HEK293 (cell line): ENCODE data around the gene MRPL18.

ENCODE experiments used
- CTCF ChIP-seq: fragments of 450-650 bp; formaldehyde crosslinking; IDR thresholded peaks from 2 replicates; pipeline ENCODE4 v1.5.1; 2016; ENCODE audit warnings: missing biosample characterization, missing genetic modification characterization
- MYNN ChIP-seq: fragments of 450-650 bp; formaldehyde crosslinking; IDR thresholded peaks from 2 replicates; pipeline ENCODE4 v1.5.1; 2016; ENCODE audit warnings: missing biosample characterization, missing genetic modification characterization, borderline replicate concordance
- OSR2 ChIP-seq: fragments of 450-650 bp; formaldehyde crosslinking; IDR thresholded peaks from 2 replicates; pipeline ENCODE4 v1.5.1; 2016; ENCODE audit warnings: missing biosample characterization, missing genetic modification characterization
- YY1 ChIP-seq: fragments of 450-650 bp; formaldehyde crosslinking; IDR thresholded peaks from 2 replicates; pipeline ENCODE4 v1.5.1; 2018; ENCODE audit warnings: missing biosample characterization, missing genetic modification characterization
- ZBTB17 ChIP-seq: fragments of 450-650 bp; formaldehyde crosslinking; IDR thresholded peaks from 2 replicates; pipeline ENCODE4 v1.5.1; 2016; ENCODE audit warnings: missing biosample characterization, missing genetic modification characterization
- ZFP37 ChIP-seq: fragments of 450-650 bp; formaldehyde crosslinking; IDR thresholded peaks from 2 replicates; pipeline ENCODE4 v1.5.1; 2016; ENCODE audit warnings: missing biosample characterization, missing genetic modification characterization
- ZNF146 ChIP-seq: fragments of 450-650 bp; formaldehyde crosslinking; IDR thresholded peaks from 2 replicates; pipeline ENCODE4 v1.5.1; 2016; ENCODE audit warnings: missing biosample characterization, missing genetic modification characterization
- ZNF530 ChIP-seq: fragments of 450-650 bp; formaldehyde crosslinking; IDR thresholded peaks from 2 replicates; pipeline ENCODE4 v1.5.1; 2016; ENCODE audit warnings: low read depth, missing biosample characterization, missing genetic modification characterization
- ZNF629 ChIP-seq: fragments of 450-650 bp; formaldehyde crosslinking; IDR thresholded peaks from 2 replicates; pipeline ENCODE4 v1.5.1; 2017; ENCODE audit warnings: missing biosample characterization, missing genetic modification characterization
- TF ChIP-seq, protein P1 (sequence below): fragments of 450-650 bp; formaldehyde crosslinking; IDR thresholded peaks from 2 replicates; pipeline ENCODE4 v1.5.1; 2017; ENCODE audit warnings: missing biosample characterization, missing genetic modification characterization
- TF ChIP-seq, protein P2 (sequence below): fragments of 450-650 bp; formaldehyde crosslinking; conservative IDR thresholded peaks from 2 replicates; pipeline ENCODE4 v1.5.1; 2016; ENCODE audit warnings: low read depth, missing biosample characterization, missing genetic modification characterization

DNA sequence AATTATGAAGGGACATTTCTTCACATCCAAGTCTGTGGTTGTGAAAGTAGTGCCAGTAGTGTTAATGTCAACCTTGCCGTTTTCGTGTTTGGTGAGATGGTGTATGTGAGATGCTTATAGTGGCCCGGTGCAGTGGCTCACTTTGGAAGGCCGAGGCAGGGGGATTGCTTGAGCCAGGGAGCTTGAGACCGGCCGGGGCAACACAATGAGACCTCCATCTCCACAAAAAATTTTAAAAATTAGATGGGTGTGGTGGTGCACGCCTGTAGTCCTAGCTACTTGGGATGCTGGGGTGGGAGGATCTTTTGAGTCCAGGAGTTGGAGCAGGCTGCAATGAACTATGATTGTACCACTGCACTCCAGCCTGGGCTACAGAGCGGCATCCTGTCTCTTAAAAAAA is 47.2 kb downstream of the MRPL18 start:
- TF ChIP-seq ZNF146 (tag by site-specific recombination) (no peak), ZNF530 (tag by site-specific recombination) (no peak), CTCF (tag by site-specific recombination) (no peak), OSR2 (tag by site-specific recombination) (no peak), ZBTB17 (no peak), ZFP37 (tag by site-specific recombination) (no peak), ZNF629 (tag by site-specific recombination) (no peak), YY1 (tag by site-specific recombination) (no peak), MYNN (no peak)
- TF ChIP-seq, protein P1, sequence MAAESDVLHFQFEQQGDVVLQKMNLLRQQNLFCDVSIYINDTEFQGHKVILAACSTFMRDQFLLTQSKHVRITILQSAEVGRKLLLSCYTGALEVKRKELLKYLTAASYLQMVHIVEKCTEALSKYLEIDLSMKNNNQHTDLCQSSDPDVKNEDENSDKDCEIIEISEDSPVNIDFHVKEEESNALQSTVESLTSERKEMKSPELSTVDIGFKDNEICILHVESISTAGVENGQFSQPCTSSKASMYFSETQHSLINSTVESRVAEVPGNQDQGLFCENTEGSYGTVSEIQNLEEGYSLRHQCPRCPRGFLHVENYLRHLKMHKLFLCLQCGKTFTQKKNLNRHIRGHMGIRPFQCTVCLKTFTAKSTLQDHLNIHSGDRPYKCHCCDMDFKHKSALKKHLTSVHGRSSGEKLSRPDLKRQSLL (tag by site-specific recombination): no peak
- TF ChIP-seq, protein P2, sequence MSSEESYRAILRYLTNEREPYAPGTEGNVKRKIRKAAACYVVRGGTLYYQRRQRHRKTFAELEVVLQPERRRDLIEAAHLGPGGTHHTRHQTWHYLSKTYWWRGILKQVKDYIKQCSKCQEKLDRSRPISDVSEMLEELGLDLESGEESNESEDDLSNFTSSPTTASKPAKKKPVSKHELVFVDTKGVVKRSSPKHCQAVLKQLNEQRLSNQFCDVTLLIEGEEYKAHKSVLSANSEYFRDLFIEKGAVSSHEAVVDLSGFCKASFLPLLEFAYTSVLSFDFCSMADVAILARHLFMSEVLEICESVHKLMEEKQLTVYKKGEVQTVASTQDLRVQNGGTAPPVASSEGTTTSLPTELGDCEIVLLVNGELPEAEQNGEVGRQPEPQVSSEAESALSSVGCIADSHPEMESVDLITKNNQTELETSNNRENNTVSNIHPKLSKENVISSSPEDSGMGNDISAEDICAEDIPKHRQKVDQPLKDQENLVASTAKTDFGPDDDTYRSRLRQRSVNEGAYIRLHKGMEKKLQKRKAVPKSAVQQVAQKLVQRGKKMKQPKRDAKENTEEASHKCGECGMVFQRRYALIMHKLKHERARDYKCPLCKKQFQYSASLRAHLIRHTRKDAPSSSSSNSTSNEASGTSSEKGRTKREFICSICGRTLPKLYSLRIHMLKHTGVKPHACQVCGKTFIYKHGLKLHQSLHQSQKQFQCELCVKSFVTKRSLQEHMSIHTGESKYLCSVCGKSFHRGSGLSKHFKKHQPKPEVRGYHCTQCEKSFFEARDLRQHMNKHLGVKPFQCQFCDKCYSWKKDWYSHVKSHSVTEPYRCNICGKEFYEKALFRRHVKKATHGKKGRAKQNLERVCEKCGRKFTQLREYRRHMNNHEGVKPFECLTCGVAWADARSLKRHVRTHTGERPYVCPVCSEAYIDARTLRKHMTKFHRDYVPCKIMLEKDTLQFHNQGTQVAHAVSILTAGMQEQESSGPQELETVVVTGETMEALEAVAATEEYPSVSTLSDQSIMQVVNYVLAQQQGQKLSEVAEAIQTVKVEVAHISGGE (tag by site-specific recombination): no peak
